ENCODE data around the gene ZNF879. TPM values are rescaled to one million over a fixed set of nuclear protein-coding genes. Genes with fewer than 3 reads are reported as not detected.

The ZNF879 gene
- total and polyA plus RNA-seq, 2 of the 13 experiments (the other 11 are each of a cell fraction or from before 2014, with no cell fraction given), result 0.83 to 2.8 TPM

- TF ChIP-seq ZUFSP (CRISPR knock-in tag; IDR thresholded peaks at IDR 0.05; ENCODE audit: borderline replicate concordance), result no peak
- no peak for TF ChIP-seq ZNF260 (CRISPR knock-in tag; IDR thresholded peaks at IDR 0.05; ENCODE audit: borderline replicate concordance, low read depth)
- TF ChIP-seq NR3C1 (CRISPR knock-in tag; IDR thresholded peaks at IDR 0.05), result no peak
- no peak for TF ChIP-seq ZNF207 (IDR thresholded peaks at IDR 0.05; ENCODE audit: borderline replicate concordance)
- TF ChIP-seq ZNF883 (CRISPR knock-in tag; IDR thresholded peaks at IDR 0.05; ENCODE audit: not compliant biosample characterization), result no peak
- TF ChIP-seq, protein P1, sequence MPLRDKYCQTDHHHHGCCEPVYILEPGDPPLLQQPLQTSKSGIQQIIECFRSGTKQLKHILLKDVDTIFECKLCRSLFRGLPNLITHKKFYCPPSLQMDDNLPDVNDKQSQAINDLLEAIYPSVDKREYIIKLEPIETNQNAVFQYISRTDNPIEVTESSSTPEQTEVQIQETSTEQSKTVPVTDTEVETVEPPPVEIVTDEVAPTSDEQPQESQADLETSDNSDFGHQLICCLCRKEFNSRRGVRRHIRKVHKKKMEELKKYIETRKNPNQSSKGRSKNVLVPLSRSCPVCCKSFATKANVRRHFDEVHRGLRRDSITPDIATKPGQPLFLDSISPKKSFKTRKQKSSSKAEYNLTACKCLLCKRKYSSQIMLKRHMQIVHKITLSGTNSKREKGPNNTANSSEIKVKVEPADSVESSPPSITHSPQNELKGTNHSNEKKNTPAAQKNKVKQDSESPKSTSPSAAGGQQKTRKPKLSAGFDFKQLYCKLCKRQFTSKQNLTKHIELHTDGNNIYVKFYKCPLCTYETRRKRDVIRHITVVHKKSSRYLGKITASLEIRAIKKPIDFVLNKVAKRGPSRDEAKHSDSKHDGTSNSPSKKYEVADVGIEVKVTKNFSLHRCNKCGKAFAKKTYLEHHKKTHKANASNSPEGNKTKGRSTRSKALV (CRISPR knock-in tag; IDR thresholded peaks at IDR 0.05), result no peak
- TF ChIP-seq MEF2D (CRISPR knock-in tag; IDR thresholded peaks at IDR 0.05), result 0 out of 2 replicates have a peak, but pooled peaks have one; percentile 16
- peak; percentile 67; the same call in 1 of the 2 replicates for TF ChIP-seq BORCS8-MEF2B (CRISPR knock-in tag; IDR thresholded peaks at IDR 0.05)
- TF ChIP-seq FOXM1 (CRISPR knock-in tag; IDR thresholded peaks at IDR 0.05), result no peak
- TF ChIP-seq ZNF367 (CRISPR knock-in tag; IDR thresholded peaks at IDR 0.05; ENCODE audit: borderline replicate concordance), result no peak
- TF ChIP-seq MED13 (CRISPR knock-in tag; IDR thresholded peaks at IDR 0.05), result no peak
- 0 out of 2 replicates have a peak, but pooled peaks have one; percentile 33 for TF ChIP-seq NRL (CRISPR knock-in tag; IDR thresholded peaks at IDR 0.05; ENCODE audit: borderline replicate concordance)
- TF ChIP-seq SETDB1 (CRISPR knock-in tag; IDR thresholded peaks at IDR 0.05; ENCODE audit: borderline replicate concordance), result no peak
- TF ChIP-seq ZNF629 (CRISPR knock-in tag; conservative IDR thresholded peaks at IDR 0.05), result no peak
- no peak for TF ChIP-seq IRF9 (CRISPR knock-in tag; IDR thresholded peaks at IDR 0.05; ENCODE audit: borderline replicate concordance)
- no peak for TF ChIP-seq REPIN1 (CRISPR knock-in tag; IDR thresholded peaks at IDR 0.05; ENCODE audit: borderline replicate concordance, low read depth)
- no peak for TF ChIP-seq ZNF772 (CRISPR knock-in tag; IDR thresholded peaks at IDR 0.05)
- no peak for TF ChIP-seq ARHGAP35 (CRISPR knock-in tag; IDR thresholded peaks at IDR 0.05; ENCODE audit: borderline replicate concordance)
- TF ChIP-seq, protein P2, sequence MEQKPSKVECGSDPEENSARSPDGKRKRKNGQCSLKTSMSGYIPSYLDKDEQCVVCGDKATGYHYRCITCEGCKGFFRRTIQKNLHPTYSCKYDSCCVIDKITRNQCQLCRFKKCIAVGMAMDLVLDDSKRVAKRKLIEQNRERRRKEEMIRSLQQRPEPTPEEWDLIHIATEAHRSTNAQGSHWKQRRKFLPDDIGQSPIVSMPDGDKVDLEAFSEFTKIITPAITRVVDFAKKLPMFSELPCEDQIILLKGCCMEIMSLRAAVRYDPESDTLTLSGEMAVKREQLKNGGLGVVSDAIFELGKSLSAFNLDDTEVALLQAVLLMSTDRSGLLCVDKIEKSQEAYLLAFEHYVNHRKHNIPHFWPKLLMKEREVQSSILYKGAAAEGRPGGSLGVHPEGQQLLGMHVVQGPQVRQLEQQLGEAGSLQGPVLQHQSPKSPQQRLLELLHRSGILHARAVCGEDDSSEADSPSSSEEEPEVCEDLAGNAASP (CRISPR knock-in tag; IDR thresholded peaks at IDR 0.05; ENCODE audit: borderline replicate concordance), result no peak
- TF ChIP-seq, protein P3, sequence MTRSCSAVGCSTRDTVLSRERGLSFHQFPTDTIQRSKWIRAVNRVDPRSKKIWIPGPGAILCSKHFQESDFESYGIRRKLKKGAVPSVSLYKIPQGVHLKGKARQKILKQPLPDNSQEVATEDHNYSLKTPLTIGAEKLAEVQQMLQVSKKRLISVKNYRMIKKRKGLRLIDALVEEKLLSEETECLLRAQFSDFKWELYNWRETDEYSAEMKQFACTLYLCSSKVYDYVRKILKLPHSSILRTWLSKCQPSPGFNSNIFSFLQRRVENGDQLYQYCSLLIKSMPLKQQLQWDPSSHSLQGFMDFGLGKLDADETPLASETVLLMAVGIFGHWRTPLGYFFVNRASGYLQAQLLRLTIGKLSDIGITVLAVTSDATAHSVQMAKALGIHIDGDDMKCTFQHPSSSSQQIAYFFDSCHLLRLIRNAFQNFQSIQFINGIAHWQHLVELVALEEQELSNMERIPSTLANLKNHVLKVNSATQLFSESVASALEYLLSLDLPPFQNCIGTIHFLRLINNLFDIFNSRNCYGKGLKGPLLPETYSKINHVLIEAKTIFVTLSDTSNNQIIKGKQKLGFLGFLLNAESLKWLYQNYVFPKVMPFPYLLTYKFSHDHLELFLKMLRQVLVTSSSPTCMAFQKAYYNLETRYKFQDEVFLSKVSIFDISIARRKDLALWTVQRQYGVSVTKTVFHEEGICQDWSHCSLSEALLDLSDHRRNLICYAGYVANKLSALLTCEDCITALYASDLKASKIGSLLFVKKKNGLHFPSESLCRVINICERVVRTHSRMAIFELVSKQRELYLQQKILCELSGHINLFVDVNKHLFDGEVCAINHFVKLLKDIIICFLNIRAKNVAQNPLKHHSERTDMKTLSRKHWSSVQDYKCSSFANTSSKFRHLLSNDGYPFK (CRISPR knock-in tag; IDR thresholded peaks at IDR 0.05; ENCODE audit: borderline replicate concordance), result no peak
Measured at GRCh38 chr5:179023528-179024189, at the start of gene ZNF879 (continued).
